Kidney capillary endothelial cell (primary cell): ENCODE measurements around the gene STEEP1.
"Not testable (repeated sequence)": the region's sequence is repeated elsewhere in the genome, so short reads cannot be mapped to it uniquely, and the experiment has no call there.

Source experiments
- DNase-seq: peaks from one replicate; pipeline ENCODE4 v3.0.0-alpha.2; 2018; ENCODE audit warnings: low spot score

STEEP1 gene

DNA sequence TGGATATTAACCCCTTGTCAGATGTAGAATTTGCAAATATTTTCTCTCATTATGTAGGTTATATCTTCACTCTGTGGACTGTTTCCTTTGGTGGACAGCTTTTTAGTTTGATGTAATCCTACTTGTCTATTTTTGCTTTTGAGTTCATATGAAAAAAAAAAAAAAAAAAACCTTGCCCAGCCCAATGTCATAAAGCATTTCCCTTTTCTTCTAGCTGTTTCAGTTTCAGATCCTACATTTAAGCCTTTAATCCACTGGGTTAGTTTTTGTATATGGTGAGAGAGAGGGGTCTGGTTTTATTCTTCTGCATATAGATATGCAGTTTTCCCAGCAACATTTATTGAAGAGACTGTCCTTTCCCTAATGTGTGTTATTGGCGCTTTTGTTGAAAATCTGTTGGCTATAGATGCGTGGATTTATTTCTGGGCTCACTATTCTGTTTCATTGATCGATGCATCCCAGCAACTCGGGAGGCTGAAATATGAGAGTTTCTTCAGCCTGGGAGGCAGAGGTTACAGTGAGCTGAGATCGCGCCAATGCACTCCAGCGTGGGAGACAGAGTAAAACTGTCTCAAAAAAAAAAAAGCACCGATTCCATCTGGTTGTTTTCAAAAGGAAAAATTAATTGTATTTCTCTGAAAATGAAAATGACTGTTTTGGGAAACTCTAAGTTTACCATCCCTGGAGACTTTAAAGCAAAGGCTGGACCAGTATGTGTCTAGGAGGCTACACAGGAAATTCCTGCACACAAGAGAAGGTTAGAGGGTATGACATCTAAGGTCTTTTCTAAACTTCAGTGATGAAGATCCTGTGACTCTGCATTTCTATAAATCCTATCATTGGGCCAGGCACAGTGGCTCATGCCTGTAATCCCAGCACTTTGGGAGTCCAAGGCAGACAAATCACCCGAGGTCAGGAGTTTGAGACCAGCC is 35.6 kb downstream of the STEEP1 start:
- no peak for DNase-seq

DNA sequence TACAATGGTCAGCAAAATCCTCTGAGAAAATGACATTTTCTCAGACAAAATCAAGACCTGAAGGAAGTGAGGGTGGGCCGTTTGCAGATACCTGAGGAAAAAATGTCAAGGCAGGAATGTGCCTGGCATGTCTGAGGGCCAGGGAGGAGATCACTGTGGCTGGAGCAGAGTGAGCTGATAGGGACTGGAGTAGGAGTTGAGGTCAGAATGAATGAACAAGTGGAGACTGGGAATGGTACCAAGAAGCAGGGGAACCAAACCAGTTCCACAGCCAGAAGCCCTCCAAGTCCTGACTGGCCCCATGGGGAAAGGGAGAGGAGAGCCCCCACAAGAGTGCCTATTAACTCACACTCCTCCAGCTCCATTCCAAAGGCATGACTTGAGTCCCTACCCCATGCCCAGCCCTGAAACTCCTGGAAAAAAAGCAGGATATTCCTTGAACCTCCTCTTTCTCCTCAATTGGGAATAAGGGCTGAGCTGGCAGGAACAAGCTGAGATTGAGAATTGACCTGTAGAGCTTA is 41.5 kb downstream of the STEEP1 start:
- DNase-seq: no peak

DNA sequence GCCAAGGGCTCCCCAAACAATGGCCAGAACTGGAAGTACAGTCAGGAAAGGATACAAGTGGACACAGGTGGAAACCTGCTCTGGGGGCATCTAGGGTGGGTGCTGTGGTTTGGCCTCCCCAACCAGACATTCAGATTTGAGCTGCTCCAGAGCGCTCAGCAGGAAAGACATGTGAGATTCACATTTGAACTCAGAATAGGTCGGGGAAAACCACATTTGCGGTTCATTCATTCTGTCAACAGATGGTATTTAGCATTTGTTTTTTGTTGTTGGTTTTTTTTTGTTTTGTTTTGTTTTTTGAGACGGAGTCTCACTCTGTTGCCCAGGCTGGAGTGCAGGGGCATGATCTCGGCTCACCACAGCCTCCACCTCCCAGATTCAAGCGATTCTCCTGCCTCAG is 44.0 kb downstream of the STEEP1 start:
- no peak for DNase-seq

DNA sequence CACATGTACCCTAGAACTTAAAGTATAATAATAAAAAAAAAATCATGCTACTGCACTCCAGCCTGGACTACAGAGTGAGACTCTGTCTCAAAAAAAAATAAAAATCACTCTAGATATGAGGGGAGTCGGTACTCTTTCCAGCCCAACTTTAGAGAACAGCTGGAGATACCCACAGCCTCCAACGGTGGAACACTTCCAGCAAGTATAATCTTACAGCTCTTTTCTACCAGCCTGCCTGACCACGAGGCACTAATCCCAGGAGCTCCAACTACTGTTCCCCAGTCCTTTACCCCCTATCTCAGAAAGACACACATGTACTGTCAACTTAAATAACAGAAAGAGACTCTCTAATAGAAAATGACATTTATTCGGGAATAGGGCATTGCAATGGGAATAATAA is 46.8 kb downstream of the STEEP1 start:
- DNase-seq: no peak

DNA sequence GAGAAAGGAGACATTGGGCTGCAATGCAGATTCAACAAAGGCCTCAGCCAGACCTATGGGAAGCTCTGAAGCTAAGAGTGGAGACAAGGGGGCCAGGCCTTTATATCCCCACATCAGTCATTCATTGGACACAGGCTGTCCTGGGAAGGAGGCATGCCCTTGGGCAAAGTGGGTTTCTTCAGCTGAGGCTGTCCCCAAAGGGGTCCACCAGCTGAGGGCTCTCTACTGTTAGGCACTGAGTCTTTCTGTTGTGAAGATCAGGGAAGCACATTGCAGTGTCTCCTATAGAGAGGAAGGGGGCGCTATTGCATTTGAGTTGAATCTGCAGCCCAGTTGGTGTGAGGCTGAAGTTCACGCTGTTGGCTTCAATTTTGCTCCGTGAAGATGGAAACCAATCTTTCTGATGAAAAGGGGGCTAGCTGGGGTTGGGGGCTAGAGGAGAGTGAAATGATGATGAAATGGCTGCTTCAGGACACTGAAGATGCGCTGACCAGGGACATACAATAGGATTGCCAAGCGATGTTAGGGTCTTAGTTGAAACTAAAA is 49.0 kb downstream of the STEEP1 start:
- peak; percentile 44 for DNase-seq

DNA sequence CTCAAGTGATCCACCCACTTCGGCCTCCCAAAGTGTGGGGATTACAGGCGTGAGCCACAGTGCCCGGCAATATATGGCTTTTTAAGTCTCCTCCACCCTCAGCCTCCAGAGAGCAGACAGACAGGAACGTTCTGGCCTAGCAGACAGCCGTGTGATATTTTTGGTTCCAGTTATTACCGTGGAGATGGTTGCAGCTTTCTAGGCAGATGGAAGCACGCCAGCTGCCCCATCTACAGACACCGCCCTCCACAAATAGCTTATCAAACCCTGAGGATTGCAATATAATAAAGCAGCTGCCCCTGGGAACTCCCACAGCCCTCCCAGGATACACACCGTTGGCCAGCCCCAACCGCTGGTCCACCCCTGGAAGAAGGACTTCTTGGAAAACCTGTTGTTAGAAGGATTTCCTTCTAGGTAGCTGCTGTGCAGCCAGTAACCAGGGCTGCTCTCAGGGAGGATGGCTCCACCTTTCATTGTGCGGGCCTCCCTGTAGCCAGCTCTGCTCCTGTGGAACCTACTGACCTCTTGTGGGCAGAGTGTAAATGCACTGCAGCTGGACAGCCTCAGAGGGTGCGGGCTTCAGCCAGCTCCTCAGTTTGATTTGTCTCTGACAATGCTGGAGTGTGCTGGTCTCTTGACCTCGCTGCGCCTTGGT is 52.9 kb downstream of the STEEP1 start:
- DNase-seq: peak; percentile 57

DNA sequence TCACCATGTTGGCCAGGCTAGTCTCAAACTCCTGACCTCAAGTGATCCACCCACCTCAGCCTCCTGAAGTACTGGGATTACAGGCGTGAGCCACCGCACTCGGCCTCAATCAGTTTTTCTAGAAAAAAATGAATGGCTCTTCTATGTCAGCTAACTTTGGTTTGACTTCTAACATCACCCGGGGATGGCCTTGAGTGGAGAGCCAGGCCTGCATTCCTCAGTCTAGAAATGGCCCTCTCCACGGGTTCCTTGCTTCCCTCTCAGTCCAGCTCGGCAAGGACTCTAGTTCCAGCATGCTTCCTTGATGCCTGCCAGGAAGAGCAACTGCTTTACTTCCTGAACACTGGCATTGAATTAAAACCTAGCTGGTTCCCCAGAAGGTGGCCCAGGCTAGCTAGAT is 58.0 kb downstream of the STEEP1 start:
- no peak for DNase-seq

DNA sequence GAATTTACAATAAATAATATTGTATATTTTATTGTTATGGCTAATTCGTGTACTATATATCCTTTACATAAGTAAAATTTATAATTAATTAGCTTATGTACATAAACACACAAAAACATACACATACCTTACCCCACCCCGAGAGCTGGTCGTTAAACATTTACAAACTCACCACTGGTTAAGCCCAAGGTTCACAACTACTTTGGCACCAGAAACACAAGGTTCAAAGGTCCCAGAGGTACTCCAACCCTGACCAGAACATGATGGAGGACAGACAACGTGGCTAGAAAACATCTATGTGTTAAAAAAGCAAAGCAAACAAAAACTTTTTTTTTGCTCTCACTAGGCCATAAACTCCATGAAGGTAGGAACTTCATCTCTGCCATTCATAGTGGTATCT is 59.3 kb downstream of the STEEP1 start:
- no peak for DNase-seq

DNA sequence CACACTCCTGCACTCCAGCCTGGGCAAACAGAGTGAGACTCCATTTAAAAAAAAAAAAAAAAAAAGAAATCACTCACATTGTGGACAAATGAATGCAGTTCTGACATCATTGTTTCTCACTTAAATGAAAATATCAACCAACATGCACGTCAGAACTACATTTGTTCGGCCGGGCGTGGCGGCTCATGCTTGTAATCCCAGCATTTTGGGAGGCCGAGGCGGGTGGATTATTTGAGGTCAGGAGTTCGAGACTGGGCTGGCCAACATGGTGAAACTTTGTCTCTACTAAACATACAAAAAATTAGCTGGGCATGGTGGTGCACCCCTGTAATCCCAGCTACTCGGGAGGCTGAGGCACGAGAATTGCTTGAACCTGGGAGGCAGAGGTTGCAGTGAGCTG is 60.1 kb downstream of the STEEP1 start:
- DNase-seq: not testable (repeated sequence)

DNA sequence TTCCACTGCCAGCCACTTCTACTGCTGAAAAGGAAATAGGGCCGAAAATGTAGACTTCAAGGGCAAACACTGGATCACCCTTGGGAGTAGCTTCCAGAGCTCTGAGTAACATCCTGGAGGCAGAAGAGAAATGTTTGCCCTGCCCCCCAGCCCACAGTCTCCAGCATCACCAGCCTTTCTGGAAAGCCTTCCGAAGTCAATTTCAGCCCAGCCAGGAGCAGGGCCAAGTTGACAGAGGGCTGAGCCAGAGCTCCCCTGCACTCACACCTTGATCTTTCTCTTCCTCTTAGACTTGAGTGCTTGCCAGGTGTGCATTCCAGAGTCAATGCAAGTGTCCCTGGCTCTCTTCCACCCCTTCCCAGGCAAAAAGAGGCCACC is 61.7 kb downstream of the STEEP1 start:
- peak; percentile 75 for DNase-seq

DNA sequence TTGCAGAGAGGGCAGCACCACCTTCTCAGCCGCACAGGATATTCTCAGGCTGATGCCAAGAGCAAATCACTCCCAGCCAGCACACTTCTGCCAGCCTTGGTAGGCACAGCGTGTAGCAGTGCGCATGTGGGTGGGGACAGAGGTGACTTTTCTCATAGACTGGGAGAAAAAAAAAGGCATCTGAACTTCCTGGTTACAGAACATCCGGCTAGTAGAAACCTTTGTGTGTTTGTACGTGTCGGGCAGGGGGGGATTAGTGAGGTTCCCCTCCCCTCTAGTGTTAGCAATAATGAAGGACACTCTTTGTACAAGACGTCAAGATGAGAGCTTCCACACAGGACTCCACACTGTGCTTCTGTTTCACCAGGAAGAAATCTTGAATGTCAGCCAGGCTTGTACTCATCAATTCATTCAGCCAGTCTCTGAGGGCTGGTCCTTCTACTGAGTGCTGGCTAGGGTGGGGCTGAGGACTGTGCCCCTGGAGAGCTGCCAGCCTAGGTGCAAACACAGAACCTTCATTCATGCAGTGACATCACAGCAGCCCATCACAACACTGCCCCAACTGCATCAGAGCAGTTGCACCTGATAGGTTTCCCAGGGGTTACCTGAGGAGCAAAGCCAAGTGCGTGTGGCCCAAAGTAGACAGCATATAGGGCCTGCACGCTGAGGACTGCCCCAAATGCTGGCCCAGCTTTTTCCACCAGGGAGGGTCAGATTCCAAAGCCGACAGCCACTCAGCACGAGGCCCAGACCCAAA is 62.3 kb downstream of the STEEP1 start:
- DNase-seq: peak; percentile 16

DNA sequence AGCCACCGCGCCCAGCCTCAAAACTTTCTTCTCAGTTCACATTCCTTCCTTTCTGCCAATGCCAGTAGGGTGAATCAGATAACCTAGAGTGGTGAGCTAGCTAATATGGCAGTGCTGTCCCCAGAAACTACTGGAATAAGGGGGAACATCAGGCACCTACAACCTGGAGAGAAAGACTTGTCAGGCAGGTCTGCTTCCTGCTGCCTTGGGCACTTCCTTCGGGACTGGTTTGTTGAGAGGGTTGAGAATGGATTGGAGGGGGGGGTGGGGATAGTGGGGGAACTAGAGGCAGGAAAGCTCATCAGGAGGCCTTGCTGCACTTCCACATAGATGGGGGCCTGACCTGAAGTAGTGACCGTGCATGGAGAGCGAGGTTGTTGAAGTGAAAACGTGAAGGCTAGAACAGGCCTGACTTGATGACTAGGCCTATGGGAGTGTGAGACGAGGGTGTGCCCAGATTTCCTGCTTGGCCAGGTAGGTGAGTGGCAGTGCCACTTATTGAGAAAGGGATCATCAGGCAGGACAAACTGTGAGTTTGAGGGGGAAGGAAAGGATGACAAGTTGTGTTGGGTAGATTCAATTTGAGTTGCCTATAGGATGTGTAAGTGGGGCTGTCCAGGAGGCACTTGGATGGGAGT is 63.6 kb downstream of the STEEP1 start:
- DNase-seq: no peak

DNA sequence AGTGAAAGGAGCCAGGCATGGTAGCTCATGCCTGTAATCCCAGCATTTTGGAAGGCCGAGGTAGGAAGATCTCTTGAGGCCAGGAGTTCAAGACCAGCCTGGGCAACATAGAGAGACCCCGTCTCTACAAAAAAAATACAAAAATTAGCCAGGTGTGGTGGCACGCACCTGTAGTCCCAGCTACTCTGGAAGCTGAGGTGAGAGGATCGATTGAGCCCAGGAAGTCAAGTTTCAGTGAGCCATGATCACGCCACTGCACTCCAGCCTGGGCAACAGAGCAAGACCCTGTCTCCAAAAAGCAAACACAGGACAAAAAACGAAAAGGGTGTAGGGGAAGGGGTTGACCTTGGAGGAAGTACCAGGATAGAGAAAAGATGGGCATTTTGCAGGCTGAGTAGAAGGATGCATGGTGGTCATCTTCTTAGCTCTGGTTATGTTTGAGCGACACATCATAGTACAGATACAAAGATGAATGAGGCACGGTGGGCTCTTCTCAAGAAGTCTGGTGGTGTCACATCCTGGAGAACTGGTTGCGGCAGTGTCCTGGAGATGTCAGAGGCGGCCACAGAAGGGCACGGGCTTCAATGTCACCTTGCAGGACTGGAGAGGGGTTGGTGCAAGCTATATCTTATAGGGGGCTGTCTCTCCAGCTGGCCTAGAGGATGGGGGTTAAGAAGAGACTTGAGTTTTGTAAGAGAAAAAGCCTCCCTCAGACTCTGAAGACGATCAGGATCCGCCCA is 65.0 kb downstream of the STEEP1 start:
- no peak for DNase-seq

DNA sequence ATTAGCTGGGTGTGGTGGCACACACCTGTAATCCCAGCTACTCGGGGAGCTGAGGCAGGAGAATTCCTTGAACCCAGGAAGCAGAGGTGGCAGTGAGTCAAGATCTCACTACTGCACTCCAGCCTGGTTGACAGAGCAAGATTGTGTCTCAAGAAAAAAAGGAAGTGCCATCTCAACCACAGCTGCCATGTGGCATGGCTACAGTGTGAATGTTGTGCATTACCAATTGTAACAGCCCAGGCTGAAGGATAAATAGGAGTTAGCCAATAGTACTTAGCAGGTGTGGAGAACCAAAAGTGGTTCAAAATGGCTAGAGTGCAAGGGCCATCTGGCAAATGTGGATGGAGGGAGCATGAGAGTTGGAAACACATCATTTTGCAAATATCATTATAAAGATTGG is 68.0 kb downstream of the STEEP1 start:
- no peak for DNase-seq

DNA sequence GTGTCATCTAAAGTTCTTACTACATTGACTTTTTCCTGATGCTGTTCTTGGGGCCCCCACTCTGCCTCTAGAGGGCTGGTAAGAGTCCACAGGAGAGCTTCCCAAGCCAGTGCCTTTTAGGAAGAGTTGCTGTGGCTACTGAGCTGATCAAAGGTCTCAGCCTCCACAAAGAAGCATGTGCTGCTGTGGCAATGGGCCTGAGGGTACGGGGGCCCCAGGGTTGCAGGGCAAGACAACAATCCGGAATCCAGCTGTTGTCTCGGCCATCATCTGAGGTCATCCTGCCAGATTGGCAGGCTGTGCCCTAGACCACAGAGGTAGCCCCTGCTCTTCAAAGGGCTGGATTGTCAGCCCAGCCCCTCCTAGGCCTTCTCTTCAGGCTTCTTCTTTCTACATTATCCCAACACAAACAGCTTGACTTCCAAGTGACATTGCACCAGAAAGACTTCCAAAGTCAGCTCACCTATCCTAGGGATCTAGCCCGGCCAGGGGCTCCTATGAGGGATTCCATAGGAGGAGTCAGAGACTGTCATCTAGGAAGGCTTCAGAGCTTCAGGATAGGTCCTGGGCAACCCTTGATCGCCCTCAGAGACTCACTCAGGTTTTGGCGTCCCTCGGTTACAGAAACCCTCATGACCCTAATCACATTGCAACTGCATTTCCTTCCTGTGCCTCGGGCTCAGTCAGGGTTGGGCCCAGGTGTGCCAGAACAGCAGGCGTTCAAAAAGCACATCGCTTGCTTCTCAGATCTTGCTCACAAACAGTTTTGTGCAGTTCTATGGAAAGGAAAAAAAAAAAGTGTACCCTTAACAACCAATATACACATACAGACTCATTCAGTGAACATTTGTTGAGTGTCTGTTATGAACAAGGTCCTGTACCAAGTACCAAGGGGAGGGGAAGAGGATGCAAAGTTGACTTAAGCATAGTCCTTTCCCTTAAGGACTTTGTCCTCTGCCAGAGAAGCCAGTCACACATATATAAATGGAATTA is 69.2 kb downstream of the STEEP1 start:
- no peak for DNase-seq

DNA sequence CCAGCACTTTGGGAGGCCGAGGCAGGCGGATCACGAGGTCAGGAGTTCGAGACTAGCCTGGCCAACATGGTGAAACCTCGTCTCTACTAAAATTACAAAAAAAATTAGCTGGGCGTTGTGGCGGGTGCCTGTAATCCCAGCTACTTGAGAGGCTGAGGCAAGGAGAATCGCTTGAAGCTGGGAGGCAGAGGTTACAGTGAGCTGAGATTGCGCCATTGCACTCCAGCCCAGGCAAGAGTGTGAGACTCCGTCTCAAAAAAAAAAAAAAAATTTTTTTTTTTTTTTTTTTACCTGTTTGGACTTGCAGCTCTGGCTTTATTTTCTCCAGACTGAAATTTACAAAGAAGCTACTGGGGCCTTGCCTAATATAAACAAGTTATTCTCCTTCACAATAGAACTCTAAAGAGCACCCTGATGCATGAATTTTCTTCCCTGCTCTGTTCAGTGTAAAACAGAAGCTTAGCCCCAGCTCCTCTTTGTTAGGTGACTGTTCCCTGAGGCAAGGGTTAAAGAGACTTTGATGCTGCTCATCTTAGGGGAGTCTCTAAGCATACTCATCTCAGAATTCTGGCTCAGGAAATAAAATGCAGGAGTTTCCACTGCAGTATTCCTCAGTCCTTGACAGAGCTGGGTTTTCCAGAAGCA is 71.2 kb downstream of the STEEP1 start:
- DNase-seq: not testable (repeated sequence)

DNA sequence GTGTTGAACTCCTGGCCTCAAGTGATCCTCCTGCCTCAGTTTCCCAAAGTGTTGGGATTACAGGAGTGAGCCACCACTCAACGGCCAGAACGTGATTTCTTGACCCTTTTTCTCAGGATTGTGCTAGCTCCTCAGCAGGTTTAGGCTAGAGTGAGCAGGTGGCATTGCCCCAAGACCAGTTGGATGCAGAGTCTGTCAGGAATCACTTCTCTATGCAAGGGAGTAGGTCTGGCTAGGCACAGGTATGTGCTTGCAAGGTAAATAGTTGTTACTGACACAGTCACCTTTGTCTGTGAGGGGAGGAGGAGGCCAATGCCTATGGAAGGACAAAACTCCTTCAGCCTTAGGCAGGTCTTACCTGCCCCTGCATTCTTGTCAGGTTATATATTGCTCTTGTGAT is 72.7 kb downstream of the STEEP1 start:
- no peak for DNase-seq

DNA sequence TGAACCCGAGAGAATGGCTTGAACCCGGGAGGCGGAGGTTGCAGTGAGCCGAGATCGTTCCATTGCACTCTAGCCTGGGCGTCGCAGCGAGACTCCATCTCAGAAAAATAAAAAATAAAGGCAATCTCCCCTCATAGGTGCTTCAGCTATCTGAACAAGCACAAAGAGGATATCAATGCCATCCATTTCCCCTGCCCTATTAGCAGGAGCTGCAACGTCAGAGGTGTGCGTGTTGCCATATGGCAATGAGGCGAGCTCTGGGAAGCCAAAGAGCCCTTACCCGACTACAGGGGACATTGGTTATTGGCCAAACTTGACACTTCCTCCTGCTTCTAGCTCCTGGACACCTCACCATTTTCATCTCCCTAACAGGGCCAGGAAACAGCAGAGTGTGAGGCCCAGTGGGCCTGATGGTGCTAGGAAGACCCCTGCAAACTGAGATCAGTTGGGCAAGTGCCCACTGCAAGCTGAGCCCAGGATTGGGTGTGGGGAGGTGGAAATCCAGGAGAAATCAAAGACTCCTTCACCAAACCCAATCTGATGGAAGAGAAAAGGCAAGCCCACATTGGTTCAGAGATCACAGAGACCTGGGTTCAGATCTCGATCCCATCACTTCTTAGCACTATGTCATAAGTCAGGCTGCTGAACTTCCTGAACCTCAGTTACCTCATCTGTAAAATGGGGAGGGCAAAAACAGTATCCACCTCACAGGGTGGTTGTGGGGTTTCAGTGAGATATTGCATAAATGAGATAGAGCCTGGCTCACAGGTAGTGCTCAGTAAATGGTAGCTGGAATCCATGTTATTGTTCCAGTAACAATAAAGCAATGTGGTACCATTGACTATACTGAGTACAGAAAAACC is 75.8 kb downstream of the STEEP1 start:
- no peak for DNase-seq
